Rectal smooth muscle tissue (tissue), 1 donor: Measurements from ENCODE around the gene SLC35E3.
"Not testable (repeated sequence)": the region's sequence is repeated elsewhere in the genome, so short reads cannot be mapped to it uniquely, and the experiment has no call there.

Experiments
- H3K27ac ChIP-seq: one replicate; pipeline ENCODE4 v1.7.0; 2013; ENCODE audit warnings: low read depth, low read length, inconsistent platforms
- H3K27me3 ChIP-seq: one replicate; pipeline ENCODE4 v1.7.0; 2013; ENCODE audit warnings: low read length; ENCODE audit not compliant: control insufficient read depth, insufficient read depth
- H3K36me3 ChIP-seq: one replicate; pipeline ENCODE4 v1.7.0; 2013; ENCODE audit warnings: low read length; ENCODE audit not compliant: control insufficient read depth, insufficient read depth
- H3K4me1 ChIP-seq: one replicate; pipeline ENCODE4 v1.7.0; 2013; ENCODE audit warnings: low read length; ENCODE audit not compliant: control insufficient read depth, insufficient read depth
- H3K4me3 ChIP-seq: one replicate; pipeline ENCODE4 v1.7.0; 2013; ENCODE audit warnings: low read length
- H3K9ac ChIP-seq: one replicate; pipeline ENCODE4 v1.7.0; 2013; ENCODE audit warnings: low read length

Gene SLC35E3

GRCh38 chr12:68811573-68811972 is 65.6 kb downstream of the SLC35E3 start:
- H3K36me3 ChIP-seq, H3K27ac ChIP-seq, H3K9ac ChIP-seq, H3K4me3 ChIP-seq, H3K27me3 ChIP-seq, H3K4me1 ChIP-seq: not testable (repeated sequence)

DNA sequence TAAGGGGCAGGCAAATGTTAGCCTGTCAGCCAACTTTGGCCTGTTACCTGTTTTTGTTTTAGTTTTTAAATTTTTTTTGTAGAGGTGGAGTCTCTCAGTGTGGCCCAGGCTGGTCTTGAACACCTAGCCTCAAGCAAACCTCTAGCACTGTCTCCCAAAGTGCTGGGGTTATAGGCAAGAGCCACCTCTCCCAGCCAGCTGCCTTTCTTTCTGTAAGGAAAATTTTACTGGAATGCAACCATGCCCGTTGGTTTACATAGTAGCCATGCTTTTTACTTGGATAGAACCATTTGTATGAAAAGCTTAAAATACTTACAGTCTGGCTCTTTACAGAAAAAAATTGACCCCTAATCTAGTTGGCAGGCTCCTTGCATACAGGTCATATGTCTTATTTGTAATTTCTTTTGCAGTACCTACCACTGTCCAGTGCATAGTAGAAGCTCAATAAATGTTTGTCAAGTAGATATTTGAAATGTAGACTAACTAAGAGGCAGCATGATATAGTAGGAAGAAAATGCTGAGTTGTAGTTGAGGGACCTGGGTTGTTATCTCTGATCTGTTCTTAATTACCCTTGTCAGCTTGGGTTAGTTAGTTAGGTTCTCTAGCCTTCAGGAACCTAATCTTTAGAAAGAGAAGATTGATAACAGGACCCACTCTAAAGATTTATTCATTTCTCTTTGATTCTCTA is 66.7 kb downstream of the SLC35E3 start:
- Histone ChIP-seq H3K4me1 (peaks cover 5% of the 10 kb centered on the region), H3K9ac (no peak overlapping the region), H3K36me3 (peaks cover 5% of the 10 kb centered on the region), H3K27ac (no peak overlapping the region), H3K4me3 (no peak overlapping the region), H3K27me3 (no peaks in the 10 kb centered on the region)

- peaks cover 5% of the 10 kb centered on the region for H3K36me3 ChIP-seq
- peaks cover 5% of the 10 kb centered on the region for H3K4me1 ChIP-seq
- no peak overlapping the region for H3K4me3 ChIP-seq
- no peak overlapping the region for H3K9ac ChIP-seq
- H3K27me3 ChIP-seq = no peaks in the 10 kb centered on the region
- H3K27ac ChIP-seq = no peak overlapping the region
Observed at GRCh38 chr12:68813242-68813593, 67.2 kb downstream of the SLC35E3 start.

GRCh38 chr12:68814490-68815231 is 68.7 kb downstream of the SLC35E3 start:
- Histone ChIP-seq H3K27me3 (no peaks in the 10 kb centered on the region), H3K27ac (no peak overlapping the region), H3K4me3 (no peak overlapping the region), H3K9ac (no peak overlapping the region), H3K4me1 (peaks cover 3% of the 10 kb centered on the region), H3K36me3 (peaks cover 5% of the 10 kb centered on the region)

DNA sequence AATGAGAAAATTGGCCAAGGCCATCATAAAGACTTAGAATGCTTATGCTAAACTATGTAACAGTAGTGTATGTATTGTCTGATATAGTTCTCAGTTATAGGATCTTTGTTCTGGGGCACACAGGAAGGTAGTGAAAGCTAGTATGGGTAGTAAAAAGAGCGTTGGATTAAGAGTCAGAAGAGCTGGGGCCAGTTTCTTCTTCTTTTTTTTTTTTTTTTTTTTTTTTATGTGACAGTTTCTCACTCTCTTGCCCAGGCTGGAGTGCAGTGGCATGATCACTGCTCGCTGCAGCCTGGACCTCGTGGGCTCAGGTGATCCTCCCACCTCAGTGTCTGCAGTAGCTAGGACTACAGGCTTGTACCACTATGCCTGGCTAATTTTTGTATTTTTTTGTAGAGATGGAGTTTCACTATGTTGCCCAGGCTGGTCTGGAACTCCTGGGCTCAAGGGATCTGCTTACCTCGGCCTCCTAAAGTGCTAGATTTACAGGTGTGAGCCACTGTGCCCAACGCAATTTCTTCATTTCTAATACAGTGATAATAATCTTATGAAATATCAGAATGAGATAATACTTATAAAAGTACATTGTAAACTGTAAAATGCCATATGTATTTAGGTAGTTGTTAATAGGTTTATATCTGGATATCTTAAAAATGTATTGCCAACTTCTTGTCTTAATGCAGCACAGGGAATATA is 69.4 kb downstream of the SLC35E3 start:
- H3K27ac ChIP-seq = no peak overlapping the region
- no peak overlapping the region for H3K9ac ChIP-seq
- peaks cover 3% of the 10 kb centered on the region for H3K4me1 ChIP-seq
- H3K36me3 ChIP-seq = peaks cover 7% of the 10 kb centered on the region
- no peak overlapping the region for H3K4me3 ChIP-seq
- no peaks in the 10 kb centered on the region for H3K27me3 ChIP-seq

DNA sequence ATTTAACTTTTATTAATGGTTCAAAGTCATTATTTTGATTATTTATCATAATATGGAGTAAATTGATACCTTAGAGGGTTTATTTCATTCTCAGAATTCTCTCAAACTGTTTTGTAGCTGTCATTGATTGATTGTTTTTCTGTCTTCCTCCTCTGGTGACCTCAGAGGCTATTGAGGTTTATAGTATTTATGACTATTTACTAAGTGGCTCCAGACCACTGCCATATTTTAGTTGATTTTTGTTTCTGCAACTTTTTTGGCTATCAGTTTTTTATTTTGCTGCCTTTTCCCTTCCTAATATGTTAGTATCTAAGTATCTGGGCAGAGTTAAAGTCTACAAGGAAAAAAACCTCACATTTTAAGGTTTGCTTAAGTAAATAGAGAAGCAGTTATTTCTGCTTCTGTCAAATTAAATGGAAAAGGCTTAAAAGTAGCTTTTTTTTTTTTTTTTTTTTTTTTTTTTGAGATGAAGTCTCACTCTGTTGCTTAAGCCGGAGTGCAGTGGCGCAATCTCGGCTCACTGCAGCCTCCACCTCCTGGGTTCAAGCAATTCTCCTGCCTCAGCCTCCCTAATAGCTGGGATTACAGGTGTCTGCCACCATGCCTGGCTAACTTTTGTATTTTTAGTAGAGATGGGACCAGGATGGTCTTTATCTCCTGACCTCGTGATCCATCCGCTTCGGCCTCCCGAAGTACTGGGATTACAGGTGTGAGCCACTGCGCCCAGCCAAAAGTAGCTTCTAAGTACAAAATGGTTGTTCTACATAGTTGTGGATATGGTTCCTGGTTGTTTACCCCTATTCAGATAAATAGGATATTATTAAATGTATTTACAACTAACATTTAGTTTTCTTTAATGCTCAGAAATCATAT is 70.2 kb downstream of the SLC35E3 start:
- peaks cover 3% of the 10 kb centered on the region for H3K4me1 ChIP-seq
- H3K4me3 ChIP-seq = no peak overlapping the region
- H3K27ac ChIP-seq = no peak overlapping the region
- H3K9ac ChIP-seq = no peak overlapping the region
- H3K36me3 ChIP-seq = peaks cover 7% of the 10 kb centered on the region
- no peaks in the 10 kb centered on the region for H3K27me3 ChIP-seq

DNA sequence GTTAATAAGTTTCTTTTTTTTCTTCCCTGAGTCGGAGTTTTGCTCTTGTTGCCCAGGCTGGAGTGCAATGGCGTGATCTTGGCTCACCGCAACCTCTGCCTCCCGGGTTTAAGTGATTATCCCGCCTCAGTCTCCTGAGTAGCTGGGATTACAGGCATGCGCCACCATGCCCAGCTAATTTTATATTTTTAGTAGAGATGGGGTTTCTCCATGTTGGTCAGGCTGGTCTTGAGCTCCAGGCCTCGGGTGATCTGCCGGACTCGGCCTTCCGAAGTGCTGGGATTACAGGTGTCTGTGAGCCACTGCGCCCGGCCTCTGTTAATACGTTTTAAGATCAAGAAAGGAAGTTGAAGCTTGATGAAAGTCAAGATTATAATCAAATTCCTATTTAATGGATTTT is 73.5 kb downstream of the SLC35E3 start:
- H3K27ac ChIP-seq, H3K9ac ChIP-seq, H3K27me3 ChIP-seq, H3K4me1 ChIP-seq, H3K36me3 ChIP-seq, H3K4me3 ChIP-seq: not testable (repeated sequence)

DNA sequence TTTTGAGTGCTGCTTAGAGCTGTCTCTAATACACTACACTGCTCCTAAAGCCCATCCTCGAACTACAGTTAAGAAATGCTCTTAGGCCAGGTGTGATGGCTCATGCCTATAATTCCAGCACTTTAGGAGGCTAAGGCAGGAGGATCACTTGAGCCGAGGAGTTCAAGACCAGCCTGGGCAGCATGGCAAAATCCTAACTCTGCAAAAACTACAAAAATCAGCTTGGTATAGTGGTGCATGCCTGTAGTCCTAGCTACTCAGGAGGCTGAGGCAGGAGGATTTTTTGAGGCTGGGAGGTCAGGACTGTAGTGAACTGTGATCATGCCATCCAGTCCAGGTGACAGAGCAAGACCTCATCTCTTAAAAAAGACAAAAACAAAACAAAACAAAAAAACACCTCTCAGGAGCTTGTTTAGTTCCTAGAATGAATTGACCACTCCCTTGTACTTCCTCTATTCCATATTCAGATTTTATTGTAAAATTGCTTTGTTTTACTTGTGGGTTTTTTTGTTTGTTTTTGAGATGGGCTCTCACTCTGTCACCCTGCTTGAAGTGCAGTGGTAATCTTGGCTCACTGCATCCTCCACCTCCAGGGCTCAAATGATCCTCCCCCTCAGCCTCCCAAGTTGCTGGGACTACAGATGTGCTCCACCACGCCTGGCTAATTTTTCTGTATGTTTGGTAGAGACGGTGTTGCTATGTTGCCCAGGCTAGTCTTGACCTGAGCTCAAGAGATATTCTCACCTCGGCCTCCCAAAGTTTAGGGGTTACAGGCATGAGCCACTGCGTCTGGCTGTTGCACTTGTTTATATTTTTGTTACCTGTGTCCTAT is 75.6 kb downstream of the SLC35E3 start:
- Histone ChIP-seq H3K27me3 (no peaks in the 10 kb centered on the region), H3K27ac (no peak overlapping the region), H3K4me3 (no peak overlapping the region), H3K36me3 (peaks cover 13% of the 10 kb centered on the region), H3K9ac (no peak overlapping the region), H3K4me1 (no peaks in the 10 kb centered on the region)

GRCh38 chr12:68823696-68824095 is 77.7 kb downstream of the SLC35E3 start:
- H3K9ac ChIP-seq = no peak overlapping the region
- H3K27me3 ChIP-seq = no peaks in the 10 kb centered on the region
- H3K4me1 ChIP-seq = no peaks in the 10 kb centered on the region
- H3K4me3 ChIP-seq = no peak overlapping the region
- H3K36me3 ChIP-seq = peaks cover 13% of the 10 kb centered on the region
- H3K27ac ChIP-seq = no peak overlapping the region

- Histone ChIP-seq H3K4me3 (no peak overlapping the region), H3K27me3 (no peaks in the 10 kb centered on the region), H3K27ac (no peak overlapping the region), H3K36me3 (peaks cover 13% of the 10 kb centered on the region), H3K4me1 (no peaks in the 10 kb centered on the region), H3K9ac (no peak overlapping the region)
Observed at GRCh38 chr12:68824131-68824530, 78.2 kb downstream of the SLC35E3 start.

GRCh38 chr12:68824597-68825250 is 78.7 kb downstream of the SLC35E3 start:
- H3K27ac ChIP-seq = no peak overlapping the region
- H3K27me3 ChIP-seq = no peaks in the 10 kb centered on the region
- H3K4me3 ChIP-seq = no peak overlapping the region
- H3K9ac ChIP-seq = no peak overlapping the region
- H3K36me3 ChIP-seq = peaks cover 13% of the 10 kb centered on the region
- no peaks in the 10 kb centered on the region for H3K4me1 ChIP-seq
